CD4-positive, alpha-beta T cell treated with Interleukin-15 for 1 hour (primary cell): ENCODE data around the gene RIMKLB.
"Not testable (repeated sequence)": the region's sequence is repeated elsewhere in the genome, so short reads cannot be mapped to it uniquely, and the experiment has no call there.

Experiments used
- DNase-seq: peaks from one replicate; pipeline ENCODE4 v3.0.0-alpha.2; 2020

Gene RIMKLB

DNA sequence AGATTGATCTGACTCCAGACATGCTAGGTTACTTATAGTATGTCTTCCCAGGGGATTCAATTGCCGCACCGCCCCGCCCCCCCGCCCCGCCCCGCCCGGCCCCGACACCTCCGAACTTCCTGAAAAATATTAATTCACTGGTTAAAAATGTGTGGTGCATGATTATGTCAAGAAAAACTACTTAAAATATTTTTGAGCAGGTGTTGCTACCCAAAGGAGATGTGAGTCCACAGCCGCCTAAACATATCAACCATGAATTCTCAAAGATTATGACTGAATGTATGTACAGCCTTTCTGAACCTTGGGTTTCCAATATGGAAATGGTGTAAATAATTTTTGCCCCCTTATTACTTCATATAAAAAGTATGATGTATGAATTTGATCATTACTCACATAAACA lies 2.7 kb upstream of the RIMKLB start:
- DNase-seq = no peak

DNA sequence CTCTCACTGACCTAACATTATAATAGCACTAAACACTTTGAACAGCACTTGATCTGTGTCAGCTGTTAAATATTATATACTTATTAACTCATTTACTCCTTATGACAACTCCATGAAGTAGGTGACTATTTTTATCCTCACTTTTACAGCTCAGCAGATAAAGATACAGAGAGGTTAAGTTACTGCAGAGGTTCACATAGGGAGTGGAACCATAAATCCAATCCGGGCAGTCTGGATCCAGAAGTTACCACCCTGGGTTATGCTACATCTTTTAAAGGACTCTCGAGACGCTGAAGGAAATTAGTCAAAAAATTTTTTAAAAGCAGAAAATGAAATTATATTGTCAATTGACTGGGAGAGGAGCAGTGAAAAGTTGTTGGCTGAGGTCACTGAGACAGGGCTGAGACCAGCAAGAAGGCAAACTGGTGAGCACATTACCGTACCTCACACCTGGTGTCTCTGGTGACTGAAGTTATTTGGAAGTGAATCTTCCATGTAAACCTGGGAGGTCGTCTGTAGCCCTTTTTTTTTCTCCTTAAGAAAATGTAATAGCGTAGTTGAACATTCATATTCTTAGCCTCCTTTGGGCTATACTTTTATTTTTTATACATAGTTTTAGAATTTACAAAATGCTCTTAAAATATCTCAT lies 1.2 kb upstream of the RIMKLB start:
- no peak for DNase-seq

DNA sequence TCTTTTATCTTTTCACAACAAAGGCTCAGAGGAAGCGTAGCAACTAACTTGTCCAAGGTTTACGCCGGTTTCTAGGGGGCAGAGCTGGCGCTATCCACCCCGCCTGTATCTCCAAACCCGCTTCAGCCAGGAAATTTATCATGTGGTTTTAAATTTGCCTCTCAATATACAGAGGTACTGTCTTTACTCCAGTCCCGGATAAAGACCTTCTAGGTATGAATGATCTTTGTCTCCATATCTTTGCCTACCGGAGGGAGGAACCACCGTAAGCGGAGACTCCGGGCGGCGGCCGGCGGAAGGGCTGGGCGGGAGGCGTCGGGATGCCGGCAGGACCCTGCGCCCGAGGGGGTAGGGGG lies 693 bp upstream of the RIMKLB start:
- DNase-seq = peak; percentile 18

DNA sequence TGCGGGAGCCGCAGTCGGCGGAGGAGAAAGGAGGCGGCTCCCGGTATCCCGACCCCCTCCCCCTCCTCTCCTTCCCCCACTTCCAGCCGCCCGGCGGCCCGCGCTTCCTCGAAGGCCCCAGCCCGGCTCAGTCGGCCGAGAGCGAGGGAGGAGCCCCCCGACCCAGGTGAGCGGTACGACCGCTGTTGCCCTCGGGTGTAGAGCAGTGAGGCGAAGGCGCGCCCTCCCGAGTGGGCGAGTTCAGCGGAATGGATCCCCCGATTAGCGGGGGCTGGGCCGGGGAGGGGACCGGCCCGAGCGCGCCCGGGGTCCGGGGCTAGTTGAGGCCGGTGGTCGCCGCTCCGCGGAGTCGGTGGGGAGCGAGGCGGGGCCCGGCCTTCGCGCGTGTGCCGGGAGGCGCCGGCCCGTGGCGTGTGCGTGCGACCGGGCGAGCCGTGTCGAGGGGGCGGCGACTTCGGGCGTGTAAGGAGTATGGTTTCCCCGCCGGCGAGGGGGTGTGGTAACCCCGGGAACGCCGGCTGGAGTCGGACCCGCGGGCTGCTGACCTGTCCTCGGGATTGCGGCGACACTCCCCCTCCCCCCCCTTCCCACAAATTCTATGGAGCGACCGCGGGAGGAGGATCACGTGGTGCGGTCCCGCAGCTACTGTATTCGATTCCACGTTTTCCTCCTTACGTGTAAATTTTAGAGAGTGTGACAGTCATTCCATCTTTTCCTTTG lies 501 bp downstream of the RIMKLB start:
- peak; percentile 47 for DNase-seq

DNA sequence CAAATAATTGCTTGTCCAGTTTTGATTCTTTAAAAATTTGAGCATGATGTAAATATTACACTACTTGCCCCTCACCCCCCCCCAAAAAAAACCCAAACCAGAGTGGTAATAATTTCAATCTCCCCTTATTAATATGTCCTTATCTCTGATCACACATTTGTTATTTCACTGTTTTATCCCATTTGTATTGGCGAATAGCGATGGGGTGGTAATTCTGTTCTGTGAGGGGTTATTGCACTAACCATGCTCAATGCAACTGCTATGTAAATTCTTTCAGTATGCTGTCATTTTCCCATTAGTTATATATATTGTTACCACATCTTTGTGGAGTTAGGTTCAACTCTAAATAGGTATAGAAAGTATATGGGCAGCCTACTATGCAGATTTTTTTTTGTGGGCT lies 1.1 kb downstream of the RIMKLB start:
- no peak for DNase-seq

DNA sequence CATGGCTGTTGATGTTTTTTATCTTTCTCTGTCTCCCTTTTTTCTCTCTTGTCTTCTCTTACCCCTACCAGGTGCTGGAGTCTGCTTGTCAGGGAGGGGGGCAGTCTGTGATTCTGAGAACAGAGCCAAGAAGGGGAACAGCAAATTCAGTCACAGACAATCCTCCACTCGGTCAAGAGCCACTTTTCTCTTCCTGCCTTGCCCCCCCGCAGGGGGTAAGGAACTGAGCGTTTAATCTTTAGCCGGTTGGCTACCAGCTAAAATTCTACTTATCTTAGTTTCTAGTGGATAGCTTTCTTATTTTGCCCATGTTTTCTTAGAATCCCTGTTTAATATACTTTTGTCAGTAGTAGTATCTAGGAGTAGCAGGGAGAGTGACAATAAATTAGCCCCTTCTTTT lies 1.9 kb downstream of the RIMKLB start:
- DNase-seq = no peak

DNA sequence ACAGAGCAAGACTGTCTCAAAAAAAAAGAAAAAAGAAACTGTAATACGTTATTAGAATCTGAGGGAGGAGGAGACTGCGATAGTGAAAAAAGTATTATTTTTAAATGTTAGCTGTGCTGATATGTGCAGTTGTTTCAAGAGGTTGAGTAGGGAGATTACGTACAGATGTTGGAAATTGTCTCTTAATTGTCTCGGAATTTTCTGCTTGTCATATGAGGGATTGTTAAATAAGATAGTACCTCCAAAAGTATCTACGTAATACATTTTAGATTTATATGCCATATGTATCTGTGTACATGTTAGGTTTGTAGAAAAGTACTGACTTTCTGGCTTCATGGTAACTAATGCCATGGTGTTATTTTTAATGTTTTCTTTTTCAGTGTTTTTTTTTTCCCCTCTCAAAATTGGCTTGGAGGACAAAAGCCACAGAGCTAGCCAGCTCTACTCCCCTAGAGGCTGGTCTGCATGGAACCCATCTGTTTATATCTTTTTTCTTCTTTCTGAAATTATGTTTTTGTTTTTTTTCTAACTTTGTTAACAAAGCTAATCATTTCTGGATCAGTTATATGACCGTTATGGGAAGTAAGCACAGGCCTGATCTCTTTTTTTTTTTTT lies 3.4 kb downstream of the RIMKLB start:
- no peak for DNase-seq

DNA sequence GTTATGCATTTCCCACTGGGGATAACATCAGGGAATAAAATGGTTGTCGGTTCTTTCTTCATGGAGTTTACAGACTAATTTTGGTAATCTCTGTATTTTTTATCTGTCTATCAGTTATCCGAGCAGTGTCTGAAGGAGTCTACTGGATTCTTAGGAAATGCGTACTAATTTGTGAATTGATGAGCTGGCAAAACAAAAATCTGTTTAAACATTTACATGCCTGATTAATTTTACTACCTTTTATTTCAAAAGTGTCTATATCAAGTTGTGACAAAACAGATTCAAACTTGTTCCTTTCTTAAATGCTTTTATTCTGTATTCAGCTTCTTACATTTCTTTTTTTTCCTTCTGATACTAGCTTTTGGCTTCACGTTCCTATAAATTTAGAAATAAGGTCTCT lies 4.4 kb downstream of the RIMKLB start:
- no peak for DNase-seq

DNA sequence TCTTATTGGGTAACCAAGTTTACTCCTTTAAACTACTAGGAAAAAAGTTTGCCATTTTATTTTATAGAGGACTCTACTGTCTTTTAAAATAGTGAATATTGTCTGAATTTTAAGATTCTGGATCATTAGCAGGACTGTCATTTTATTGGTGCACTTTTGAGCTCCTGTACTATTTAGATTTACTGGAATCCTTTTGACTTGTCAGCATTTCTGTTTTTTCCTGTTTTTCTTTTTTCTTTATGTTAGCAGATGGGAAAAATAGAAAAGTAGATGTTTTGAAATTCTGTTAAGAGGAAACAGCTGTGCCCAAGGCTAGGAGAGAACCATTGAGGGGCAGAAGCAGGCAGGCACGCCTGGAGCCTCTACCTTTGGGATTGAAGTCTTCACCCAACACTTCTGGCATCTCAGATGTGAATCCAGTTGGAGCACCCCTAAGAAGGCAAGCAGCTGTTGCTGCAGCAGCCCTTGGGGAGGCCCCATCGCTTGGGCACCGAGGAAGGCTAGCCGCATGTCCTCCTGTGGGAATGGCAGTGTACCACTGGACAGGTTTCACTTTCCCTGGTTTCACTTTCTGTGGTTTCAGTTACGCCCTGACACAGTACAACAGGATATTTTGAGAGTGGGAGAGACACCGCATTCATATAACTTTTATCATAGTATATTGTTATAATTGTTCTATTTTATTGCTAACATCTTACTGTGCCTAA lies 11.5 kb downstream of the RIMKLB start:
- DNase-seq = no peak

DNA sequence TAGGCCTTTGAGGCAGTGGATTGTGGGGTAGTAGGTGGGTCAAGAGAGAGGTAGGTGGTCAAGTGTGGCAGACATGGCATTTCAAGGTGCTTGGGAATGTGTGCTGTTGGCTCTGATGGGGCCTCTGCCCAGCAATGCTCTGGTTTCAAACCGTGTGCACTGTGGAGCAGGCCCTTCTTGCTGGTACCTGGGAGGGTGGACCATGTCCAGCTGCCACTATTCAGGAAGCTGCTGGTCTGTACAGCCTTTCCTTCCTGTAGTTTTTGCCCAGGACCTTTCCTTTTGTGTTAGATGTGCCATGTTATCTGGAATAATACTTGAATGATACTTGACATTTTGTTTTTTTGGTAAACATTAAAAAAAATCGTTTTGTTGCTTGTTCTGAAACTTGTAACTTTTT lies 14.8 kb downstream of the RIMKLB start:
- no peak for DNase-seq

DNA sequence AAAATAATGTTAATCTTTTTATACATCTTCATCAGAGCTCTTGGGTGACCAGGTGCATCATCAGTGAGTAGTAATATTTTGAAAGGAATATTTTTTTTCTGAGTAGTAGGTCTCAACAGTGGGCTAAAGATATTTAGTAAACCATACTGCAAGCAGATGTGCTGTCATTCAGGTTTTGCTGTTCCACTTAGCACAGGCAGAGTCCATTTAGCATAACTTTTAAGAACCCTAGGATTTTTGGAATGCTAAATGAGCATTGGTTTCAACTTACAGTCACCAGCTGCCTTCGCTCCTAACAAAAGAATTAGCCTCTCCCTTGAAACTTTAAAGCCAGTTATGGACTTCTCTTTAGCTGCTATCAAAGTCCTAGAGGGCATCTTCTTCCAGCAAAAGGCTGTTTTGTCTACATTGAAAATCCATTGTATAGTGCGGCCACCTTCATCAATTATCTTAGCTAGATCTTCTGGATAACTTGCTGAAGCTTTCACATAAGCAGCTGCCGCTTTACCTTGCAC lies 24.6 kb downstream of the RIMKLB start:
- no peak for DNase-seq

DNA sequence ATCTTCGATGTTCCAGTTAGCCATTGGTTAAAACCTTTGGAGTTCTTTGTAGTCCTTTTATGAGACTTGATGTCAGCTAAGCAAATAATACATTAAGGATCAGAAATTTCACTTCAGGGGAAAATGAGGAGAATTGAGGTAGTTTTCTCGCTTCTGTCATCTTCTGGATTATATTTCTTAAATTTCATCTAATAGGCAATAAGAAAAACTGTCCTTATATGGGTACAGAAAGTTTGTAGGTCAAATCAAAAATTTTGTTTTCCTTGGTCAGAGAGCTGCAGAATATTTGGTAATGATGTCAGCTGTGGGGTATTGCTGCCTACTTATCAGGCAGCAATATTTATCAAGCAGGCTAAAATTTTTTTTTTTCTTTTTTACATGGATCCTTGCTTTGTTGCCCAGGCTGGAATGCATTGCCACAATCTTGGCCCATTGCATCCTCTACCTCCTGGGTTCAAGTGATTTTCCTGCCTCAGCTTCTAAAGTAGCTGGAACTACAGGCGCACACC lies 37.1 kb downstream of the RIMKLB start:
- no peak for DNase-seq

DNA sequence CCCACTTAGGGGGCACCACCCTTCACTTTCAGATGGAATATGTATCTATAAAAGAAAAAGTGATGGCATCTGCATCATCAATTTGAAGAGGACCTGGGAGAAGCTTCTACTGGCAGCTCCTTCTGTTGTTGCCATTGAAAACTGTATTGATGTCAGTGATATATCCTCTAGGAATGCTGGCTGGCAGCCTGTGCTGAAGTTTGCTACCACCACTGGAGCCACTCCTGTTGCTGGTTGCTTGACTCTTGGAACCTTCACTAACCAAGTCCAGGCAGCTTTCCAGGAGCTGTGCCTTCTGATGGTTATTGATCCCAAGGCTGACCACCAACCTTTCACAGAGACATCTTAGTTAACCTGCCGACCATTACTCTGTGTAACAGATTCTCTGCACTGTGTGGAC lies 44.7 kb downstream of the RIMKLB start:
- DNase-seq = no peak

DNA sequence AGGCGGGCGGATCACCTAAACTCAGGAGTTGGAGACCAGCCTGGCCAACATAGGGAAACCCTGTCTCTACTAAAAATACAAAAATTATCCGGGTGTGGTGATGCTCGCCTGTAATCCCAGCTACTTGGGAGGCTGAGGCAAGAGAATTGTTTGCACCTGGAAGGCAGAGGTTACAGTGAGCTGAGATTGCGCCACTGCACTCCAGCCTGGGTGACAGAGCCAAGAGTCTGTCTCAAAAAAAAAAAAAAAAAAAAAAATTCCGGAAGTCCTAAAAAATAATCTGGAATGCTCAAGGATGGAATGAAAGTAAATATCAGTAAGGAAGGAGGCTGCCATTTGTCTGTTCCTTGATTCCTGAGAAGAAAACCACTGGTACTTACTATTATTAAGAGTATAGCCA lies 45.3 kb downstream of the RIMKLB start:
- not testable (repeated sequence) for DNase-seq

DNA sequence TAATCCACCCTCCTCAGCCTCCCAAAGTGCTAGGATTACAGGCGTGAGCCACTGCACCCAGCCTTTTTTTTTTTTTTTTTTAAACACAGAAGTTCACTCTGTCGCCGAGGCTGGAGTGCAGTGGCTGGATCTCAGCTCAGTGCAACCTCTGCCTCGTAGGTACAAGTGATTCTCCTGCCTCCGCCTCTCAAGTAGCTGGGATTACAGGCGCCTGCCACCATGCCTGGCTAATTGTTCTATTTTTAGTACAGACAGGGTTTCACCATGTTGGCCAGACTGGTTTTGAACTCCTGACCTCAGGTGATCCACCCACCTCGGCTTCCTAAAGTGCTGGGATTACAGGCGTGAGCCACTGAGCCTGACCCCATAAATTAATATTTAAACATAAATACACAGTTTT lies 47.8 kb downstream of the RIMKLB start:
- DNase-seq = not testable (repeated sequence)

DNA sequence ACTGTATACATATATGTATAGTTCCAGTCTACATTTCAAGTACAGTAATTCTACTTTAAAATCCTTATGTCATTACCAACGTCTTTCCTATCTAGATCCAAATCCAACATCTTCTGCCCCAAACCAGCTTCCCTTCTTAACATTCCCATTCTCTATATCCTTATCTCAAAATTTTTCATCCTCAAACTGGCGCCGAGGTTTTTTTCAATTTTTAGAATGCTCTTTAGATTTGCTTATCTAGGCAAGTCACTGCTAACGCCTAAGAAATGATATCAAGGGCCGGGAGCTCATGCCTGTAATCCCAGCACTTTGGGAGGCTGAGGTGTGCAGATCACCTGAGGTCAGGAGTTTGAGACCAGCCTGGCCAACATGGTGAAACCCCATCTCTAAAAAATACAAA lies 48.3 kb downstream of the RIMKLB start:
- no peak for DNase-seq

DNA sequence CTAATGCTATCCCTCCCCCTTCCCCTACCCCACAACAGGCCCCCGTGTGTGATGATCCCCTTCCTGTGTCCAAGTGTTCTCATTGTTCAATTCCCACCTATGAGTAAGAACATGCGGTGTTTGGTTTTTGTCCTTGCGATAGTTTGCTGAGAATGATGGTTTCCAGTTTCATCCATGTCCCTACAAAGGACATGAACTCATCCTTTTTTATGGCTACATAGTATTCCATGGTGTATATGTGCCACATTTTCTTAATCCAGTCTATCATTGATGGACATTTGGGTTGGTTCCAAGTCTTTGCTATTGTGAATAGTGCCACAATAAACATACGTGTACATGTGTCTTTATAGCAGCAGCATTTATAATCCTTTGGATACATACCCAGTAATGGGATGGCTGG lies 62.3 kb downstream of the RIMKLB start:
- DNase-seq = not testable (repeated sequence)

DNA sequence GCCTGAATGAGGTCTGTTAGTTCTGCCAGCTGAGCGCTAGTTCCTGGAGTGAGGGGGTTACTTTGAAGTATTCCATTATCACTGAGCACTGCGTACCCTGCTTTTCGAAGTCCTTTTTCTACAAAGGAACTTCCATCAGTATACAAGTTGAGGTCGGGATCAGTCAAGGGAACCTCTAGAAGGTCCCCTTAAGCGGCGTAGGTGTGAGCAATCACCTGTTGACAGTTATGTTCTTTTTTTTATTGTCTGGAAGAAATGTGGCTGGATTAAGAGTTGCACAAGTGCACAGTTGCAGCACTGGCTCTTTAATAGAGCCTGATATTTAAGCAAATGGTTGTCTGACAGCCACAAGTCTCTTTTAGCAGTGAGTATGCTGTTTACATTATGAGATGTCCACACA lies 64.9 kb downstream of the RIMKLB start:
- DNase-seq = not testable (repeated sequence)

DNA sequence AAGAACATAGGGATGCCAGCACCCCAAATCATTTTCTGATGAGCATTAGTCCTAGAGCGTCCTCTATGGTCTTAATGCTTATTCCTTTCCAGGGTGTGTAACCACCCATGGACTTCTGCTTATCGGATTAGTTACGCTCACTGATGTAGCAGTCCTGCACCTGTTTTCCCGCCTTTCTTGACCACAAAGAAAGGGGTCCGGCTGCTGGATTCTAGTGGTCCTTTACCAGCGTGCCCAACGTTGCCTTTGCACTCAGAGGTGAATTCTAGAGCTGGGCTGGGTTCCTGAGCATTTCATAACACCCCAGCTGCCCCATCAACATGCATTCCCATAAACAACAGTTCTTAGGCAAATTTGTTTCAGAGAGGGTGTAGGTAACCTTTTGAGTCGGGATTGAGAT lies 68.3 kb downstream of the RIMKLB start:
- not testable (repeated sequence) for DNase-seq

DNA sequence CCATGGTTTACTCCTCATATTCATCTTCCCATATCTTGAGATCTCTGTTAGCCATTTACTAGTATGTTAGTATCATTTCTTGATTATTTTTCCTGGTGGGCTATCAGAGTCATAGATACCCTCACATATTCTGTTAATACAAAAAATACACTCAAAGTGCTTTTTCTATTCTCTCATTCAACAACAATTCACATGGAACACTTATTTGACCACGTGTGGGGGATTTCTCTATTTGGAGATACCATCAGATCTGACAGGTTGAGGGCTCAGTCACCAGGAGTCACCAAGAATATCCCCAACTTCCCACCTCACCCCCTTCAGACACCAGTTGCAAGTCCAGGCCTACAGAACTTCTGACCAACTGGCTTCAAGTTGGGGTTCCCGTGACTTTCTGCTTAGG lies 72.7 kb downstream of the RIMKLB start:
- no peak for DNase-seq

DNA sequence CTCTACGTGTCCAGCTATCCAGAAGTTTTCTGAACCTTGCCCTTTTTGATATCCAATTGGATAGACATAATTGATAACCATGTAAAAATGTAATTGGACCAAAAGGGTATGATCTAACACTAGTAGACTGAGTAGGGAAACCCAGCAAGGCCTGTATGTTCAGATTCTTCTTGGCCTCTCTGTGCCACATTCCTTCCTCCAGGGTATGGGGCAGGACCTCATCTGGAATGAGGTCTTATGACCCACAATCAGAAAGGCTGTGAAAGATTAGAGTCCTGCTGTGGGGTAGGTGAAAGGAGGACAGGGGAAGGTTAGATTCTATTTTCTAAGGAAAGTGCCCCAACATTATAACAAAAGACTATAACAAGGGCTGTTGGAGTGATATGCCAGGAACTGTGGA lies 73.3 kb downstream of the RIMKLB start:
- no peak for DNase-seq

DNA sequence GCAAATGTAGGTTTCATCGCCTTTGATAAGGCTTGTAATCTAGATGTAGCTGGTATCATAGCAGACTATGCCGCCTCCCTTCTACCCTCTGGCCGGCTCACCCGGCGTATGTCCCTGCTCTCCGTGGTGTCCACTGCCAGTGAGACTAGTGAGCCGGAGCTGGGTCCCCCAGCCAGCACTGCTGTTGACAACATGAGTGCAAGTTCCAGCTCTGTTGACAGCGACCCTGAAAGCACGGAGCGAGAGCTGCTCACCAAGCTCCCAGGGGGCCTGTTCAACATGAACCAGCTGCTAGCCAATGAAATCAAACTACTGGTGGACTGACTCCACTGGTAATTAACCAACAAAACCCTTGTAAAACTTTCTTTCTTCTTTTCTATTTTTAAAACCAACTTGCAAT lies 75.7 kb downstream of the RIMKLB start:
- DNase-seq = no peak

DNA sequence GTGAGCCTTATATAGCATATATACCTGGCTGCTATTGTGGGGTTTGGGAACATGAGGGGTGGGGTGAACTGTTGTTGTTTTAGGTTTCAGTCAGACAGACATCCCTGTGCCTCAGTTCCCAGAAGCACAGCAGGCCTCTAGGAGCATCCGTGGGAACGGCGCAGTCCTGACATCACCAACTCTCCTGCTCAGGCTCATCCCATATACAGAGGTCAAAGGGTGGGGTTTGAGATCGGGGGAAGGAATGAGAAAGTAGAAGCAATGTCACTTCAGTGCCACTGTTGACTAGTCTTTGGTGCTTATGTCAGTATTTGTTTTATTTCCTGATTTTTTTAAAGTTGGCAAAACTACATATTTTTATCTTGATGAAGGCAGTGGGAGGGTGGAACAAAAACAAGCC lies 81.5 kb downstream of the RIMKLB start:
- DNase-seq = no peak

DNA sequence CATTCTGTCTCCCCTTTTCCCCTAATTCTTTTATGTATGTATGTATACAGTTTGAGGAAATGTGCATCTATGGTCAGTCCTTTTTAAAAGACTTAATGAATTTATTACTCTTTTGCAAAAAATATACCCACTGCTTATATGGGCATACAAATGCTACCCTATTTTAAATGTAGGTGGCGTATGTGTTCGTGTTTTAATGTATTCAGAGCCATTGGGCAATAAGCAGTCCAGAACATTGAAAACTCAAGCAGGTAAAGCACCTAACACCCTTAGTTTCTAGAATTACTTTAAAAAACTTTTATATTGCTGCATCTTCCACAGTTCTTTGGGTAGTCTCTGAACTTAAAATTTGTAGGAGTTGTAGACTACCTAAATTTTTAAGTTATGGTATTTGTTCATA lies 82.1 kb downstream of the RIMKLB start:
- no peak for DNase-seq
